Transverse colon (tissue), 4 donors: ENCODE data around the gene CEACAM21. TPM values are rescaled to one million over a fixed set of nuclear protein-coding genes. Genes with fewer than 3 reads are reported as not detected.

Source experiments
- DNase-seq: peaks from one replicate; pipeline ENCODE4 v3.0.0-alpha.2; 2019
- H3K27ac ChIP-seq, 4 donors: fragments of 200-600 bp; sonication (generic); 2 replicates each; pipeline ENCODE4 v1.5.1; 2016 to 2018; ENCODE audit warnings: inconsistent platforms in 4 of 4
- H3K27me3 ChIP-seq: fragments of 200-600 bp; sonication (generic); 2 replicates; pipeline ENCODE4 v1.5.1; 2017; ENCODE audit warnings: inconsistent platforms
- H3K36me3 ChIP-seq, 4 donors: fragments of 200-600 bp; sonication (generic); 2 replicates each; pipeline ENCODE4 v1.5.1; 2017 to 2019; ENCODE audit warnings: inconsistent platforms in 4 of 4
- H3K4me1 ChIP-seq, 4 donors: fragments of 200-600 bp; sonication (generic); 2 replicates each; pipeline ENCODE4 v1.5.1; 2017 to 2020; ENCODE audit warnings: inconsistent platforms in 4 of 4
- H3K4me3 ChIP-seq, 4 donors: fragments of 200-600 bp; sonication (generic); 1 replicate in 1 of 4; 2 replicates in 3 of 4; pipeline versions ENCODE4 v1.5.1 to v1.6.1; 2017 to 2019; ENCODE audit warnings: inconsistent platforms in 4 of 4
- H3K9me3 ChIP-seq, 2 donors: fragments of 200-600 bp; sonication (generic); 2 replicates each; pipeline ENCODE4 v1.5.1; 2017 to 2019; ENCODE audit warnings: inconsistent platforms in 2 of 2
- EP300 ChIP-seq: sonication (generic); formaldehyde crosslinking; IDR thresholded peaks from one replicate; pipeline ENCODE4 v1.6.1; 2017; ENCODE audit warnings: antibody characterized with exemption, low read depth
- POLR2A ChIP-seq: fragments of 450-650 bp; IDR thresholded peaks from one replicate; pipeline ENCODE4 v1.6.1; 2016; ENCODE audit warnings: antibody characterized with exemption, mild to moderate bottlenecking, moderate library complexity
- POLR2AphosphoS5 ChIP-seq, 3 donors: sonication (generic); formaldehyde crosslinking; IDR thresholded peaks; one replicate each; pipeline ENCODE4 v1.6.1; 2016; ENCODE audit warnings: antibody characterized with exemption in 3 of 3
- WGBS, 2 donors: methylation state at CpG; one replicate each; pipeline ENCODE4 v1.1.5; 2018; ENCODE audit warnings: low coverage in 1 of 2; 5-methylcytosine and 5-hydroxymethylcytosine counted together
- in situ Hi-C, 4 donors: fragments of 200-750 bp; cut with MboI; loops; one replicate each; pipeline versions ENCODE4 v1.15.0 to v1.15.1; 2017; ENCODE audit warnings: low sequenced_read_pairs in 3 of 4, low pct_ligation_motif_present in 1 of 4, low pct_unique_long_range_greater_than_20kb in 1 of 4
- intact Hi-C: fragments of 100-400 bp; cut with DNase I; formaldehyde crosslinking; loops from one replicate; pipeline ENCODE4 v1.15.1; 2023; ENCODE audit warnings: low total_unique reads
- total RNA-seq, 4 donors: library from RNA; depleted of rRNA; stranded (reverse); fragments of >200 nt; gene quantifications; one replicate each; pipeline ENCODE4 v1.1.0, GENCODE V29; 2016
- TF ChIP-seq, protein P1 (sequence below), 5 experiments: fragments of 200-600 bp in 3 of 5; fragments of 450-650 bp in 2 of 5; sonication (generic) in 3 of 5; IDR thresholded peaks; 1 replicate in 2 of 5; 2 replicates in 3 of 5; pipeline ENCODE4 v1.5.1; 2016 to 2017; ENCODE audit warnings: antibody characterized with exemption in 5 of 5, inconsistent platforms in 3 of 5, mild to moderate bottlenecking in 2 of 5, moderate library complexity in 1 of 5

The CEACAM21 gene
- total RNA-seq, 4 donors from 2014 or later: 0.41 to 1.1 (median 0.95) TPM; not detected in 1

DNA sequence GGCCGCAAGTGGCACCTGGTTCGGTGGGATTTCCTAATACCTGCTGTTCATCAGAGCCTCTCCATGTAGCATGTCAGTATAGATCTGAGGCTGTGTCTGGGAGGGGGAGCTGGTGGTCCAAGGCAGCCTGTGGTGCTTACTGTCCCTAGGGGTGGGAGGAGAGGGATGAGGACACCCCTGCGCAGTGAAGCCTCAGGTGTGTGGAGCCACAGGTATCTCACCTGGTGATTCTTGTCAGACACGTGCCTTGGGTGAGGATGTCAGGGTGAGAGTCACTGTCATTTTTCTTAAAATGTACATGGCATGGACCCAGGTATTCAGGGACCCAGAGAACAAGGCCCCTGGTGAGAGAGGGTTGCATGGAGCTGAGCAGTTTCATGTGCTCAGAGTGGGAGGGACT lies 39.2 kb downstream of the CEACAM21 start:
- in situ Hi-C loops: no loop called here
- no peak for TF ChIP-seq POLR2AphosphoS5 (IDR thresholded peaks at IDR 0.05)
- no peak for TF ChIP-seq EP300
- H3K27ac ChIP-seq: no peak overlapping the region
- intact Hi-C loops: no loop called here
- peaks cover 19% of the 10 kb centered on the region for H3K27me3 ChIP-seq
- H3K36me3 ChIP-seq: no peaks in the 10 kb centered on the region
- DNase-seq: no peak
- H3K9me3 ChIP-seq: no peaks in the 10 kb centered on the region
- no peak overlapping the region for H3K4me3 ChIP-seq
- H3K4me1 ChIP-seq: no peaks in the 10 kb centered on the region
- WGBS, 2 donors: 82 to 90% methylated on average over 2 to 4 of the region's 4 CpGs

DNA sequence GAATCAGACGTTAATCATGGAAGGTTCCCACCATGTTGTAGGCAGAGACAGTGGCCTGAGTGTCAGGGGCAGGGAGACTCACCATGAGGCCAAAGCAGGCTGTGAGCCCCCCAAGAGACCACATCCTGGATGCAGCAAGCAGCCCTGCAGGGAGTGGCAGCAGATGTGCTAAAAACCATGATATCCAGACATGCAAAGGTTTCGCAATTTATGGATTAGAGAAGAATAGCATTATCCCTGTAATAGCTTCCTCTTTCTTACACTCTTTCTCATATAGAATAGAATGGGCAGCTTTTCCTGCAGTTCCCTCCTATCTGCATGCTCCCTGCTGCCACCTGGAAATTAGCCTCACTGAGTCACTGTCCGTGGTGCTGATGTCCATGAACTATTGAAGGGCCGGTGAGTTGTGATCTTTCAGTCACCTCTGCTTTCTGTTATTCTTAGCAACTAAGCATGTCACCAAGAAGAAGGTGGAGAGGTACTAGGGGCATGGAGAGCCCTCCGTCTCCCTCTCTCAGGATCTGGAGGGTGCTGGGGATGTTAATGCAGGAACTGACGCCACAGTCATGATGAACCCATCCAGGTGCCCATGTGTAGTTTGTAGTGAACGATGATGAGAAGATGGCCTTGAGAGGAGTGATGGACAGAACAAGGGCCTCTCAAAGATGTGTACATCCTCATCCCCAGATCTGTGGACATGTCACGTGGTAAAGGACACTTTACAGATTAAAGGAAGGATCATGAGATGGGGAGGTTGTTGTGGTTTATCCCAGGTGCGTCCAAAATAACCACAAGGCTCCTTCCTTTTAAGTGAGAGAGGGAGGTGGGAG lies 41.0 kb downstream of the CEACAM21 start:
- Histone ChIP-seq H3K27ac (no peak overlapping the region), H3K9me3 (no peaks in the 10 kb centered on the region), H3K36me3 (no peaks in the 10 kb centered on the region), H3K4me1 (no peaks in the 10 kb centered on the region), H3K27me3 (peaks cover 11% of the 10 kb centered on the region), H3K4me3 (no peak overlapping the region)
- no peak for DNase-seq
- intact Hi-C loops: no loop called here
- in situ Hi-C loops: no loop called here
- 28 to 52% methylated on average over 3 to 9 of the region's 9 CpGs for WGBS, 2 donors
- TF ChIP-seq POLR2A (no peak), EP300 (no peak), POLR2AphosphoS5 (IDR thresholded peaks at IDR 0.05) (no peak)
- TF ChIP-seq, protein P1, sequence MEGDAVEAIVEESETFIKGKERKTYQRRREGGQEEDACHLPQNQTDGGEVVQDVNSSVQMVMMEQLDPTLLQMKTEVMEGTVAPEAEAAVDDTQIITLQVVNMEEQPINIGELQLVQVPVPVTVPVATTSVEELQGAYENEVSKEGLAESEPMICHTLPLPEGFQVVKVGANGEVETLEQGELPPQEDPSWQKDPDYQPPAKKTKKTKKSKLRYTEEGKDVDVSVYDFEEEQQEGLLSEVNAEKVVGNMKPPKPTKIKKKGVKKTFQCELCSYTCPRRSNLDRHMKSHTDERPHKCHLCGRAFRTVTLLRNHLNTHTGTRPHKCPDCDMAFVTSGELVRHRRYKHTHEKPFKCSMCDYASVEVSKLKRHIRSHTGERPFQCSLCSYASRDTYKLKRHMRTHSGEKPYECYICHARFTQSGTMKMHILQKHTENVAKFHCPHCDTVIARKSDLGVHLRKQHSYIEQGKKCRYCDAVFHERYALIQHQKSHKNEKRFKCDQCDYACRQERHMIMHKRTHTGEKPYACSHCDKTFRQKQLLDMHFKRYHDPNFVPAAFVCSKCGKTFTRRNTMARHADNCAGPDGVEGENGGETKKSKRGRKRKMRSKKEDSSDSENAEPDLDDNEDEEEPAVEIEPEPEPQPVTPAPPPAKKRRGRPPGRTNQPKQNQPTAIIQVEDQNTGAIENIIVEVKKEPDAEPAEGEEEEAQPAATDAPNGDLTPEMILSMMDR (IDR thresholded peaks at IDR 0.05): no peak

DNA sequence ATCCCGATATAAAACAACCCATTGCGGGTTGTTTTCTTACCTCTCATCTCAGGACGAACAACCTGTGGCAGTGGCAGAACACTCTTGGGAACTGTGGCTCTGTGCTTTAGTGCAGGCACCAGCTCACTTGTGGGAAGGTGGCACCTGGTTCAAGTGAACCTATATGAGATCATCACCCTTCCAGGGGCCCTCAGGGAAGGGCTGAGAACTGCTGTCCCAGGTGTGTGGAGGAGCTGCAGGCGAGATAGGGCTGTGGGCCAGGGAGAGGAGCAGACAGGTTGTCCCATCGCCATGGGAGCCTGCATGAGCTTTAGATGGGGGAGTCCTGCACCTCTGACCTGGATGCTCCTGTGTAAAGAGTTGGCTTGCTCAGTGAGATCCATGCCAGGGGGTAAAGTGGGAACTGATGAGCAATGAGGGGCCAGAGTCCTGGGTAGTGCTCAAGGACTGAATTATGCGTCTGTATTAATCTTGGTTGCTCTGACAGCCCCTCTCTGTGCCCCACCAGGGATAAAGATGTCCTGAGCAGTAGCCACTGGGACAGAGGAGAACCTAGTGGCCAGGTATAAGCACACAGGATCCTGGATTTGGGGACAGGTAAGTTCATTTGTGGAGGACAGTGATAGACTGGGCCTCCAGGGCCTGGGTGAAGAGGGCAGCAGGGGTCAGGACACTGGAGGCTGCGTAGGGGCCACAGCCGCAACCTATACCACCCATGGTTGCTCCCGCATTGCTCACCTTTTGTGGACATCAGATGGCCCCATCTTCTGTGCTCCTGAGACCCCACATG lies 42.2 kb downstream of the CEACAM21 start:
- no peaks in the 10 kb centered on the region for H3K4me1 ChIP-seq
- in situ Hi-C loops: no loop called here
- WGBS, 2 donors: 90 to 100% methylated on average over 1 to 9 of the region's 9 CpGs
- no peak overlapping the region for H3K4me3 ChIP-seq
- no peaks in the 10 kb centered on the region for H3K9me3 ChIP-seq
- peaks cover 6% of the 10 kb centered on the region for H3K27me3 ChIP-seq
- DNase-seq: no peak
- H3K36me3 ChIP-seq: no peaks in the 10 kb centered on the region
- no peak overlapping the region for H3K27ac ChIP-seq
- intact Hi-C loops: no loop called here
- TF ChIP-seq POLR2A: no peak
- TF ChIP-seq, protein P1 (IDR thresholded peaks at IDR 0.05): no peak

DNA sequence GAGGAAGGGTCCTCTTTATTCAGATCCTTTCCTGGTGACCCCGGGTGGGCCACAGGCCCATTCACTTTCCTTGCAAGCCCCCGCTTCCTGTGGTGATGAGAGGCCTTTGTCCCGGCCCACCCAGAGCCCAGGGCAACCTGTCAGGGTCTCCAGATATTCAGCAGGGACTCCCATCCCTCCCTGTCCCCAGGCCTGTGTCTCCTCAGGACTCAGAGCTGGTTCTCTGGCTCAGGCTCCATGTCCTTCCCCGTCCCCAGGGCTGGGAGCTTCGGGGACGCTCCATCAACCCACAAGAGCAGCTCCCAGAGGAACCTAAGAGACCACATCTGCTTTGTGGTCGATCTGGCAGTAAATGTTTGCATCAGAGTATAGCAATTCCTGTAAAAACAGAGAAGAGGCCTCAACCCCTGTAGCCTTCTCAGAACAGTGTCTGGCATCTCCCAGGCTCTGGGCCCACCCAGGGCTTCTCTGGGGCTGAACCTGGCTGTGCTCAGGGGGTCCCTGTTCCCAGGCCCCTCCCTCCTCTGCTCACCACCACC lies 43.1 kb downstream of the CEACAM21 start:
- intact Hi-C loops (no loop called here), in situ Hi-C loops (no loop called here)
- H3K36me3 ChIP-seq: no peaks in the 10 kb centered on the region
- no peak overlapping the region for H3K27ac ChIP-seq
- H3K4me1 ChIP-seq: no peaks in the 10 kb centered on the region
- H3K27me3 ChIP-seq: peaks cover 2% of the 10 kb centered on the region
- no peak for DNase-seq
- TF ChIP-seq EP300 (no peak), POLR2AphosphoS5 (IDR thresholded peaks at IDR 0.05) (no peak), POLR2A (no peak)
- TF ChIP-seq, protein P1 (IDR thresholded peaks at IDR 0.05): no peak
- WGBS, 2 donors: 40% methylated on average over 6 of the region's 7 CpGs; no CpG with 5 or more reads in 1 of the 2 donors
- H3K9me3 ChIP-seq: no peaks in the 10 kb centered on the region
- no peak overlapping the region for H3K4me3 ChIP-seq
